Upper lobe of right lung (tissue), 1 donor: ENCODE data around the gene WEE2. TPM values are rescaled to one million over a fixed set of nuclear protein-coding genes. Genes with fewer than 3 reads are reported as not detected.

Source experiments
- ATAC-seq: fragments of 200-7000 bp; cut with Tn5 transposase; one replicate; pipeline ENCODE4 v1.9.1; 2020; ENCODE audit warnings: mild to moderate bottlenecking, moderate library complexity
- DNase-seq: peaks from one replicate; pipeline ENCODE4 v3.0.0-alpha.2; 2020
- H3K27ac ChIP-seq: fragments of 200-600 bp; one replicate; pipeline ENCODE4 v1.8.0; 2022
- H3K27me3 ChIP-seq: fragments of 200-600 bp; one replicate; pipeline ENCODE4 v1.8.0; 2022; ENCODE audit warnings: mild to moderate bottlenecking
- H3K36me3 ChIP-seq: fragments of 200-600 bp; one replicate; pipeline ENCODE4 v1.8.0; 2022
- H3K4me1 ChIP-seq: fragments of 200-600 bp; one replicate; pipeline ENCODE4 v1.8.0; 2022
- H3K4me3 ChIP-seq: fragments of 200-600 bp; one replicate; pipeline ENCODE4 v1.8.0; 2022; ENCODE audit warnings: mild to moderate bottlenecking
- H3K9me3 ChIP-seq: fragments of 200-600 bp; one replicate; pipeline ENCODE4 v1.8.0; 2022
- intact Hi-C: fragments of 100-400 bp; cut with DNase I; formaldehyde crosslinking; loops from one replicate; pipeline ENCODE4 v1.11.0; 2022
- long read RNA-seq: library from polyadenylated mRNA; unstranded; transcript quantifications from one replicate; pipeline ENCODE4 v2.0.0, GENCODE V29; 2021
- total RNA-seq: library from RNA; stranded (reverse); fragmentation: NEBNext Ultra II Directional; extraction: Animal tissue kit (Norgen Biotek cat#: 25700); gene quantifications from one replicate; pipeline ENCODE4 v1.2.1, GENCODE V29; 2021
- TF ChIP-seq, protein P1 (sequence below): fragments of 200-600 bp; IDR thresholded peaks from one replicate; pipeline ENCODE4 v1.8.0; 2022; ENCODE audit warnings: antibody characterized with exemption
- donor health status: DM: no; HTN: yes; CAD: no; lungs with severe emphysema.

Gene WEE2
- not detected for total RNA-seq
- long read RNA-seq, partial matches to known transcripts: 0 of 1 reads
- long read RNA-seq, other reads (novel, unspliced or antisense): 1 of 1 reads

DNA sequence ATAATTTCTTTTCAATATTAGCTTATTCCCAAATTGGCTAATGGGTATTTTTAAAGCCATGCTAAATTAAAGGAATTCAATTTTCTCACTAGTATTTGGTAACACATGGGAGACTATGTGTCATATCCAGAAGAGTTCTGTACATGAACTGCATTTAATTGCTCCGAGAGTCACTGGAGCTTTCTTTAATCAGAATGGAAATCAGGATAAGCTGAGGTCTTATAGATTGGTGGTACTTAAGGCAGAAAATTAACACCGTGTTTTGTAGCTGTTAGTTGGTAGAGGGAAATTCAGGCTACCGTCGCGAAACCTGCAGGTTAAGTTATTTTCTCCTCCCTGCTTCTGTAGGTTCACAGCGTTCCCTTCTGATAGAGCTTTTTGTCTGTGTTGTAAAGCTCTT, at the start of gene WEE2:
Gene WEE2, plus strand, starts transcription at position 3 of the 400 bp plus-strand sequence. CDS start 406 bp downstream, outside the sequence.
- H3K27ac ChIP-seq: no peak within 1 kb of the TSS
- no peaks in the 10 kb centered on the region for H3K27me3 ChIP-seq
- no peaks in the 10 kb centered on the region for H3K9me3 ChIP-seq
- H3K4me1 ChIP-seq: no peaks in the 10 kb centered on the region
- intact Hi-C loops: no loop called here
- no peaks in the 10 kb centered on the region for H3K36me3 ChIP-seq
- H3K4me3 ChIP-seq: no peak within 1 kb of the TSS
- no peak for ATAC-seq
- no peak for DNase-seq
- TF ChIP-seq, protein P1, sequence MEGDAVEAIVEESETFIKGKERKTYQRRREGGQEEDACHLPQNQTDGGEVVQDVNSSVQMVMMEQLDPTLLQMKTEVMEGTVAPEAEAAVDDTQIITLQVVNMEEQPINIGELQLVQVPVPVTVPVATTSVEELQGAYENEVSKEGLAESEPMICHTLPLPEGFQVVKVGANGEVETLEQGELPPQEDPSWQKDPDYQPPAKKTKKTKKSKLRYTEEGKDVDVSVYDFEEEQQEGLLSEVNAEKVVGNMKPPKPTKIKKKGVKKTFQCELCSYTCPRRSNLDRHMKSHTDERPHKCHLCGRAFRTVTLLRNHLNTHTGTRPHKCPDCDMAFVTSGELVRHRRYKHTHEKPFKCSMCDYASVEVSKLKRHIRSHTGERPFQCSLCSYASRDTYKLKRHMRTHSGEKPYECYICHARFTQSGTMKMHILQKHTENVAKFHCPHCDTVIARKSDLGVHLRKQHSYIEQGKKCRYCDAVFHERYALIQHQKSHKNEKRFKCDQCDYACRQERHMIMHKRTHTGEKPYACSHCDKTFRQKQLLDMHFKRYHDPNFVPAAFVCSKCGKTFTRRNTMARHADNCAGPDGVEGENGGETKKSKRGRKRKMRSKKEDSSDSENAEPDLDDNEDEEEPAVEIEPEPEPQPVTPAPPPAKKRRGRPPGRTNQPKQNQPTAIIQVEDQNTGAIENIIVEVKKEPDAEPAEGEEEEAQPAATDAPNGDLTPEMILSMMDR: no peak

DNA sequence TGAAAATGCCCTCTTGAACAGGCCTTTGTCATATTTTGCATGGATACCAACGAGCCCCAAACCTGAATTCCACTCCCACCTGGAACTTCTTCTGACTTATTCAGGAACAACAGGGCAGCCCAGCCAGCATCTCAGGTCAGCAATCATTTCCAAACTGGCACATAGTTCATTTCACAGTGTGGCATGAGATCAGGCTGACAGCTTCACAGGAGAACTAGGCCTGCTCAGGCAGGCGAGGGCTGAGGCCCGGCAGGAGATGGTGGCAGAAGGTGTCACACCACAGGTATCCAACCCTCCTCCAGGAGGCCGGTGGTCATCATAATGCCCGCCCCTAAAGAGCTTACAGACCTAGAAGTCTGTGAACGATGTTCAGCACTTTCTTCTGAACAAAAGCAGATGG, 48.7 kb upstream of the WEE2 start:
- Histone ChIP-seq H3K27ac (no peak overlapping the region), H3K4me3 (no peak overlapping the region), H3K36me3 (peaks cover 59% of the 10 kb centered on the region), H3K9me3 (no peaks in the 10 kb centered on the region), H3K4me1 (peaks cover 14% of the 10 kb centered on the region), H3K27me3 (no peaks in the 10 kb centered on the region)
- intact Hi-C loops: no loop called here
- DNase-seq (no peak), ATAC-seq (no peak)
- TF ChIP-seq, protein P1: no peak

DNA sequence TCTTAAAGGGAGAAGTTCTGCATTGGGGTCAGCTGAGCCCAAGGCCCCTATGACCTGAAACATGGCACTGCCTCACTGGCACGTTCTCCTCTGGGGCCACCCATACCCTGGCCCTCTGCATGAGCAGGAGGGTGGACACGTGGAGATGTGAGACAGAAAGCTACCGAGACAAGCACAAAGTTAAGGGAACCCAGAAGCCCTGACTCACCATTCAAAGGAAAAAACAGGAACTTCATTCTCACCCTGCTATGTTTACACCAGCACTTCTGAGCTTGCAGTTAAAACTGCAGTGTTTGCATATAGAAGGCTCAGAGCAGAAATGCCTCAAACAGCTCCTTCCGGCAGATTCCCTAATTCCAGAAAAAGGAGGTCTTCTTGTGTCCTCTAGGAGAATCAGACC, 47.9 kb upstream of the WEE2 start:
- Histone ChIP-seq H3K4me3 (no peak overlapping the region), H3K9me3 (no peaks in the 10 kb centered on the region), H3K36me3 (peaks cover 67% of the 10 kb centered on the region), H3K27me3 (no peaks in the 10 kb centered on the region), H3K27ac (no peak overlapping the region), H3K4me1 (peaks cover 14% of the 10 kb centered on the region)
- intact Hi-C loops: no loop called here
- DNase-seq (no peak), ATAC-seq (peak; percentile 86)
- TF ChIP-seq, protein P1: no peak

DNA sequence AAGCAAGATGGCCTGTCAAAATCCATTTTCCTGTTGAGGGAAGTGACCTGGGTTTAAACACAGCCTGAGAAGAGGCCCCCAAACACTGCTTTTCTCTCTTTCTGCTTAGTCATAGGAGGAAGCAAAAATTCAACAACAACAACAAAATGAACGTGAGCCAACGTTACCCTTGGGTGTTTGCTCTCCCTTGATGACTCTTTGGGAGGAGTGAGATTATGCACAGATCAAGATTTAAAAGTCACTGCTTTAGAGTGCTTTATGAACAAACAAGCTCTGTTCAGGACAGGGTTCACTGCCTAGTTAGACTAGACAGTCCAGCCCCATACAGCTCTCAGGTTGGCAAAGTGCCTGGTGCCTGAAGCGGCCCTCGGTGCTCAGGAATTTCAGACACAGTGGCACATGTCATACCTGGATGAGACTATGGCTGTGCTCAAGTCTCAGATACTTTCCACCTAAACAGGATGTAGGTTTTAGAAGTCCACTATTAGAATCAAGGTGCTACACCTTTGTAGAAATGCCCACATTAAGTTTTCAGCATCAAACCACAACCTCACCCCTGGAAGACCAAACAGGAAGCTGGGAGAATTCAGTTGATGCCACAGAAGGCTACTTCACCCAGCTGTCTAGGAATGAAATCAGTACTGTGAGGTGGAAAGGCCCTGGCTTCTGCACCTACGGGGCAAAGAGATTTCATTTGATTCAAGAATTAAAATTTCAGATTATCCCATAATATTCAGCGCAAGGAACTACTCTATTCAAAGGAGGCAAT, 44.9 kb upstream of the WEE2 start:
- no peak for DNase-seq
- Histone ChIP-seq H3K4me3 (no peak overlapping the region), H3K9me3 (no peaks in the 10 kb centered on the region), H3K27me3 (no peaks in the 10 kb centered on the region), H3K27ac (peak overlapping the region; percentile 3), H3K36me3 (peaks cover 72% of the 10 kb centered on the region), H3K4me1 (peaks cover 14% of the 10 kb centered on the region)
- intact Hi-C loops: no loop called here
- TF ChIP-seq, protein P1: no peak
- ATAC-seq: peak; percentile 54

DNA sequence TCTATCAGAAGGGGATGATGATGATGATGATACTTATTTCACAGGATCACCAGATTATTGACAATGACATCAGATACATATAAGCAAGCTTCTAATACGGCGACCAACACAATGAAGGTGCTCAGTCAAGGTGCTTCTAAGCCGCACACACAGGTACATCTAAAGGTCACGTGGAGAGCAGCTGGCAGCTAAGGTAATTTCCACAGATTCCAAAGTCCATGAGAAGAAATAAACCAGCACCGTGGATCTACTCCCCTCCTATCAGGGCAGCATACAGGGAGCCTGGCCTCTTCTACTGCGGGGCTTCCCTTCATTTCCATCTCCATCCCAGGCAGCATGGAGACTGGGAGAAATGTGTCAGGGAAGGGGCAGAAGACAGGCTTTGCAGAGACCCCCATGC, 43.7 kb upstream of the WEE2 start:
- H3K36me3 ChIP-seq: peaks cover 60% of the 10 kb centered on the region
- TF ChIP-seq, protein P1: no peak
- ATAC-seq: no peak
- H3K4me1 ChIP-seq: peaks cover 14% of the 10 kb centered on the region
- DNase-seq: no peak
- H3K27me3 ChIP-seq: no peaks in the 10 kb centered on the region
- no peaks in the 10 kb centered on the region for H3K9me3 ChIP-seq
- H3K27ac ChIP-seq: no peak overlapping the region
- intact Hi-C loops: no loop called here
- H3K4me3 ChIP-seq: no peak overlapping the region
